SIG-M5 (cell line): ENCODE data around the gene ACBD4.

Experiments
- DNase-seq: peaks from one replicate; lab custom pipeline; 2025; lab: John Stamatoyannopoulos, UW

Gene ACBD4

GRCh38 chr17:45155483-45155882 is 20.0 kb downstream of the ACBD4 start:
- DNase-seq: no peak

- DNase-seq: no peak
These were observed 20.8 kb downstream of the ACBD4 start for GRCh38 chr17:45156242-45156641.

DNA sequence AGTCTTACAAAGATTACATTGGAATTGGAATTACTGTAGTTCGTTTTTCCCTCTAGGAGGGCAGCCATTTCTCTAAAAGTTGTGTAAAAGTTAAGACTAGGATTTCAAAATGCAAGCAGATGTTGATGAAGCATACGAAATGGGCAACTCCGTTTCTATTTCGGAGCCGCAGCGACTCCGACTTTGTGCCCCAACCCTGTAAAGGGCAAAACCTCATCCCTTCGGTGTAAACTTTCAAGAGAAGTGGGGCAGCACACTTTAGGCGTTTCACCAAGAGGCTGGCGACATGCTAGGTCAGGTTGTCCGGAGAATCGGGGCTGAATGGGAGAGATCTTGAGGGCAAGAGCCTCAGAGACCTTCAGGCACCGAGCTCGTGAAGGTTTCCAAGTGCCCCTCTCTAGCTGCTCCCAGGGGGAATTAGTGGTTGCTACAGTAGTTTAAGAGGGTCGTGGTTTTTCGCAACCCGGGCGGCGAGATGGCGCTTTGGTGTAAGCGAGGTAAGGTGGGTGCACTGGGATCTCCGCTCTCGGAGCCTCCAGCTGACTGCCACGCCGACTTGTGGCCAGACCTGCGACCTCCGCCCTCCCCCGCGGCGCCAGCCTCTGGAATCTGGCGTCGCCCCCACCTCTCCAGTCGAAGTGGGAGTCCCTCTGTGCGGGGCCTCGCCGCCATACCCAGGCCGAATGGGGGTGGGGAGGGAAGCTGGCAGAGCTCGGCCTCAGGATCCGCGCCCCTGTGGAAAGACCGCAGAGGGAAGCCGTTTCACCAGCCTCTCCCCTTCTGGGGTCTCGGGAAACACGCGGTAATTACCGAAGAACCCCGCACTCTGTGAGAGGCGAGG is 25.2 kb downstream of the ACBD4 start:
- DNase-seq: no peak

GRCh38 chr17:45161288-45162024 is 26.0 kb downstream of the ACBD4 start, which contains the start of gene HEXIM2:
Gene HEXIM2 (plus strand): TSS chr17:45161875. CDS start chr17:45162794, 919 bp downstream.
- DNase-seq: peak; percentile 98

DNA sequence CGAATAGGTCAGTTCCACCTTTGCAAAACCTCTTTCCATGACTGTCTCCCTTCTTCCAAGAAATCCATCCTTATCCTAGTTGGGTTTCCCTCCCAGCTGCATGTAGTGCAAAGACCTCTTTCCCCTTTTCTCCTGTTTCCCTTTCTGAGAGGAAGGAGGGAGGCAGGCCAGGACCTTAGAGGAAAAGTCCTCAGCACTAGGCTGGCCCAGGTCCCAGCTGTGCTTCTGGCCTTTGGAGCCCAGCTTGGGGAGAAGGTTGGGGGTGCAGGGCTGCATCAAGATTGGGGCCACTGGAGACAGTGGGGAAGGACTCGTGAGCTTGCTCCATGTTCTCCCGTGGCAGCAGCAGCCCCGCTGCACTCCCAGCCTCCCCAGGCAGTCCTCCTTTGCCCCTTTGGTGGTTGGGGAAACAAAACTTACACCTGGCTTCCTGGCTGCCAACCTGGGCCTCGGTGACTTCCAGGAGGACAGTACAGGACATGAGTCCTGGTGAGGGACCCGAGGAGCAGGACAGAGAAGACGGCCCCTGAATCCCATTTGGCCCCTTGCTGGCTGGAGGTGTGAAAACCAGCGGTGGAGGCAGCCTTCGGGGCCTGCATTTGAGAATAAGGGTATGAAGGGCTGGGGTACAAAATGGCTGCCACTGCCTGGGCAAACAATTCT is 26.7 kb downstream of the ACBD4 start:
- DNase-seq: no peak

- no peak for DNase-seq
These were observed 29.3 kb downstream of the ACBD4 start for GRCh38 chr17:45164734-45165269.

- no peak for DNase-seq
These were observed 33.7 kb downstream of the ACBD4 start for GRCh38 chr17:45168991-45169752.

- DNase-seq: no peak
These were observed 34.9 kb downstream of the ACBD4 start for GRCh38 chr17:45170280-45170930.

GRCh38 chr17:45170931-45171337 is 35.4 kb downstream of the ACBD4 start:
- no peak for DNase-seq

DNA sequence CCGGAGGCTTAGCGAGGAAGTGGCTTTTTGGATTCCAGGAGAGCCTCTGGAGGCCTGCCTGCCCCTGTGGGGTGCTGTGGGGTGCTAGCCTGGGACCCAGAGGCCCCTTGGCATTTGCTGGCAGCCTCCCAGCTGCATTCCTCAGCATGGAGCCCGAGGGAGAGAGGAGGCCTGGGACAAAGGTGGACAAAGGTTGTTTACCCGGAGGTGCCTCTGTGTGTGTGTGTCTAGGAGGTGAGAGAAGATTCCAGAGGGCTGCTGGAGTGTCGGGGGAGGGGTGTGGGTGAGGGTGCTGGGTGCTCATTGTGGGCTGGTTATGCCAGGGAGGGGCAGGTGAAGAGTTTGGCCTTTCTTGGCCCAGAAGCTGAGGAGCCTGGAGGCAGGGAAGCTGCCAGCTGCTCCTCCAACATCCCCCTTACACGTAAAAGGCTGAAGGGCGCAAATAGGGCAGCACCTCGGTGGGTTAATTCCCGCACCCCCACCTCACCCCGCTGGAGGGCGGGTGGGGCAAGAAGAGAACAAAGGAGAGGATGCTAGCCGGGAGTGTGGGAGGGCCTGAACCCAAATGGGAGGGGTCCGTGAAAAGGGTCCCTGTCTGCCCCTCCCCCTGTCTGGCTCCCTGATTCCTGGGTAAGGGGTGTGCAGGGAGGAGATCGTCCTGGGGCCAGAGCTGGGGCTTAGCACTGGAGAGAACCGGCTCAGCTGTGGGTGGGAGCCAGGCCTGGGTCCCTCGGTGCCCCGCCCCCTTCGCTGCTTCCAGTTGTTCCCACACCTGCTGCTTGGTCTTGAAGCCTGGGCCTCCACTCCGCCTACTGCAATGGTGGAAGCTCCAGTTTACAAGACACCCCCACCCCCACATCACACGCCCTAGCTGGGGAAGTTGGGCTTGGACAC is 36.1 kb downstream of the ACBD4 start:
- DNase-seq: no peak

DNA sequence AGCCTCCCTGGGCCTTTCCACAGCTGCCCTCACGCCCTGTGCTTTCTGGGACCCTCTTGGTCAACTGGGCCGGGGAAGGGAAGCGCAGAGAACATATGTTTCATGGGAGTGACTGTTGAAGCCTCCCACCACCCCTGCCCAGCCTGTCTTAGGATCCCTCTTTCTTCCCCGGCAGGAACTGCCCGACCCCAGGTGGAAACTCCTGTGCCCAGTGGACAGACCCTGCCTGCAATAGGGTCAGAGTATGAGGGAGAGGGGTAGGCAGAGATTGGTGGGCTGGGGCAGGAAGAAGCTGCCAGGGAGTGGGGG is 36.7 kb downstream of the ACBD4 start:
- no peak for DNase-seq

GRCh38 chr17:45172541-45173286 is 37.2 kb downstream of the ACBD4 start:
- DNase-seq: no peak

DNA sequence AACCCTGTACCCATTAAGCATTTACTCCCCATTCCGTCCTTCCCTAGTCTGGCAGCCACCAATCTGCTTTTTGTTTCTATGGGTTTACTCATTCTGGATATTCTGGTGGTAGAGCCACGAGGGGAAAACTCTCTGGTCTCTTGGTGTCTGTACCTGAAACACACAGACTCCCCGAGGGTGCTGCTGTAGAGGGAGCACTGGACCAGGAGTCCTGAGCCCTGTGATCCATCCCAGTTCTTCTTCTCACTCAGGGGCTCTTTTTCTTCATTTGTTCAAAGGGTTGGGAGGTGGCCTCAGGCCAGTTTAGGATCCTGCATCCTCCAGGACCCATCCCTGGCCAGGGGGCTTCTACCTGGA is 40.2 kb downstream of the ACBD4 start:
- DNase-seq: no peak

DNA sequence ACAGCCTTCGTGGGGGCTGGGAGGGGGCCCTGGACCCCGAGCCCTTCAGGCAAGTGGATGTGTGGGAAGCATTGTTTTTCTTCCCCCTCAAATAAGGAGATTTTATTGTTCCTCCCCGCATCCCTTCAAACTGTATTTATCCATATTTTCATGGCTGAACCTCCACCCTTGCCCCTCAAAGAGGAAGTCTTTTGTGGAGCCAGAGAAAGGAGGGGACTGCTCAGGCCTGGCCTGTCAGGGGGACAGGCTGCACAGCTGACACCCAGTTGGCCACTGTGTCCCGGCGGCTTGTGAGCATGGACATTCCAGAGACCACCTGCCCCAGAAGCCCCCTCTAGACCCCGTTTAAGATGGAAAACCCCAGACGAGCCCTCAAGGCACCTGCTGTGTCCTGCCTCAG is 42.1 kb downstream of the ACBD4 start:
- DNase-seq: no peak

GRCh38 chr17:45184144-45184543 is 48.7 kb downstream of the ACBD4 start:
- no peak for DNase-seq

GRCh38 chr17:45186801-45187354 is 51.4 kb downstream of the ACBD4 start:
- no peak for DNase-seq

- no peak for DNase-seq
These were observed 53.5 kb downstream of the ACBD4 start for GRCh38 chr17:45189009-45189408.

DNA sequence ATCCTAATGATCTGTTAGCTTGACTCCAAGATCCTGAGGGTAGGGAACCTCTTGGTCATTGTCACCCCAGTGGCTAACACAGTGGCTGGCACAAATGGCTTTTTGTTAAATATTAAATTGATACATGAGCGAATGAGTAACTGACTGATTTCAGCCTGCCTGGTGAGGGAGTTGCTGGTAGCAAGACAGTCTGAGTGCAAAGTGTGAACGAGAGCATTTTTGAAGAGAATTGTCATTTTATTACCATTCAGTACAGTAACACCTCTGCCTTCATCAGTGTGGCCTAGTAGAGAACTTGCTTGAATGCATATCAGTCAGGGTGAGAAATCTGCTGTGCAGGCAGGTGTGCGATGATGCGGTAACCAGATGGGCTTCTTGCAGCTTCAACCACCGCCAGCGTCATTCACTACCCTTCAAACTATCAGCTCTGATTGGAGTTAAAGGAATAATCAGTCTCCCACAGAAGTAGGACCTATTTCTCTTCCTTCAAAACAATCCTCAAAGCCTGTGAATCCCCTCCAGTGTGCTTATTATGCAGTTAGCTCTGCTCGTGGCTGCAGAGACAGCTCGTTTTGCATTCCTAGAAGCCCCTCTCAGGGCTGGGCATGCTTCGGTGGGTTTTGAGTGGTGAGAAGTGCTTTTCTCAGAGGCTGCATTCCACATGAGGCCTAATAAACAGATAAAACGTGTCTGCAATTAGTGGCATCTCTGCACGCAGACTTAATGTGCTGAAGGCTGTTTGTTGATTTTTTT is 55.2 kb downstream of the ACBD4 start:
- no peak for DNase-seq
